HepG2 (cell line): Measurements from ENCODE around the gene PRXL2B.

Experiments
- JUN ChIP-seq: sonication (generic); formaldehyde crosslinking; IDR thresholded peaks from 2 replicates; pipeline ENCODE4 v1.4.0; 2020; ENCODE audit warnings: mild to moderate bottlenecking, missing genetic modification reagents
- LBX2 ChIP-seq: sonication (generic); formaldehyde crosslinking; IDR thresholded peaks from 2 replicates; pipeline ENCODE4 v1.5.0; 2020; ENCODE audit warnings: missing genetic modification reagents, mild to moderate bottlenecking, borderline replicate concordance

- TF ChIP-seq JUN (CRISPR knock-in tag), result no peak
- no peak for TF ChIP-seq LBX2 (CRISPR knock-in tag)
Observed at GRCh38 chr1:2586154-2587070, at the start of gene PRXL2B.
